ENCODE results near the gene FLNB.

The FLNB gene

DNA sequence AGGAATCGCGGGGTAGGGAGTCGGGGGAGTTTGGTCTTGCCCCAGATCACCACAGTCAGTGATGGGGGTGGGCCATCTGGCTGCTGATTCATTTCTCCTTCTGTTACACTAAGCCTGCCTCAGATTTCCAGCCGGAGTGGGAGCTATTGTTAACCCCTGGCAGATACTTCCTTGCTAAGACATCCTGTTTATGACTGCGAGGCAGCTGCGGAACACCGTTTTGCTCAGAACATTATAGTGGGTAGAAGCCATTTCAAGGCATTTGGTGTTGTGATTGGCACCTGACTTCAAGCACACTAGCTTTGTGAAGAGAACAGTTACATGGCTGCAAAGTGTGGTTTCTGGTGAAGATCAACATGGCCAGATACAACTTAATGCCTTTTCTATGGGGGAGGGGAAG lies 73.8 kb downstream of the FLNB start:
- DNase-seq, result no peak

DNA sequence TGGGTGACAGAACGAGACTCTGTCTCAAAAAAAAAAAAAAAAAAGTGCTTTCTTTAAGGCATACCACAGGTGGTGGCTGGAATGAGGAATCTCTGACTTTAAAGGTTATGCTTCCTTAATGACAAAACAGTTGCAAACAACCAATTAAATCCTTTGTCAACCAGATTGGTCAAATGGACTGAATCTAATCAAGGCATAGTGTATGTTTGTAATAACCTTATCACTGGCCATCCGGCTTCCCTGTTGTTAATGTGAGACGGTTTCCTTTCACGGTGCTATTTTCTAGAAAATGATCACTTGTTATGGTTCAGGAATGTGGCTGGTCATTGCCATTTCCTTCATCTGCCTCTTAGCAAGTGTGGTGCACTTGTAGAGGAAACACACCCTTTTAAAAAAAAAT lies 75.9 kb downstream of the FLNB start:
- no peak for DNase-seq

GRCh38 chr3:58084788-58085543 lies 76.7 kb downstream of the FLNB start:
- no peak for DNase-seq

- DNase-seq, result no peak
Observed at GRCh38 chr3:58085616-58086015, 77.4 kb downstream of the FLNB start.

GRCh38 chr3:58088501-58088900 lies 80.3 kb downstream of the FLNB start:
- DNase-seq, result no peak

- DNase-seq, result no peak
Observed at GRCh38 chr3:58090351-58090750, 82.1 kb downstream of the FLNB start.

DNA sequence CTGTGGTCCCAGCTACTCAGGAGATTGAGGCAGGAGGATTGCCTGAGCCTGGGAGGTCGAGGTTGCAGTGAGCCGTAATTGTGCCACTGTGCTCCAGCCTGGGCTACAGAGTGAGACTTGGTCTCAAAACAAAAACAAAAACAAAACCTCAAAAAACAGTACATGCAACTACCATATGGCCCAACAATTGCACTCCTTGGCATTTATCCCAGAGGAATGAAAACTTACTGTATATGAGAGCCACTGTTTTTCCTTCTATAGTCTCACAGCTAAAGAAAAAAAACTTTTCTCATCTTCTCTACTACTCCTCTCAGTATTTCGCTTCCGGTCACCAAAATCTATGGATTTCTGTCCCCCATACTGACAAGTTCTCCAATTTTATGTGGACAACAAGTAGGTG lies 84.3 kb downstream of the FLNB start:
- DNase-seq, result no peak

- no peak for DNase-seq
Observed at GRCh38 chr3:58093574-58094195, 85.5 kb downstream of the FLNB start.

DNA sequence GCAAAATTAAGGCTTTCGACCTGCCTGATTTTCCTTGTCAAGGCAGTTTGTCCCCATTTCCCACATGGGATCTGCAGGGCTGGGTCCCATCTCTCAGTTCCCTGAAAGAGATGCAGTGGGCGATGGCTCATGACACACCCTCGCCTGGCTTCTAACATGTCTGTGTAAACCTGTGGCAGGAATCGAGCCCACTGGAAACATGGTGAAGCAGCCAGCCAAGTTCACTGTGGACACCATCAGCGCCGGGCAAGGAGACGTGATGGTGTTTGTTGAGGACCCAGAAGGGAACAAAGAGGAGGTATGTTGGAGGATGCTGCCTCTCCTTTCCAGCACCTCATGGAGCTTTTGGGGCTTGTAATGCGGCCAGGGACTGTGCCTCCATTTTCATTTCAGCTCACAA lies 86.4 kb downstream of the FLNB start:
- no peak for DNase-seq

DNA sequence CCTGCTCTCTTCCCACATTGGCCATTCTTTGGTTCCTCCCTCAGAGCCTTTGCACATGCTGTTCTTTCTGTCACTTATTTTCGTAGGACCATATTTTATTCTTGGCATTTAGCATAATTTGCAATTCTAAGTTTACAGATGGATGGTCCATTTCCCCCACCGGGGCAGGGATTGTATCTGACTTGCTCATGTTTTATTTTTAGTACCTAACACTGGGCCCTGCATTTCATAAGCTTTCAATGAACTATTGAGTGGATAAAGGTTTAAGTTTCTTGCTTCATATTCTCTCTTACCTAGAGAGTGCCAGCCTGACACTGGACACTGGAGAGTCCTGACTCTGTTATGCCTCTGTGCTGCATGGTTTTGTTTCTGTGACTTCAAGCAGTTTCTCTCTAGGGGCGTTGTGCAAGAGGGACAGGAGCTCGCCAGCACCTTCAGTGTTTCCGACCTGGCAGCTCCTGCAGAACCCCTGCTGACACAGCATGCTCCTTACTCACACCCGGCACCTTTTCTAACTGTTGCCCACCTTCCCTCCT lies 87.4 kb downstream of the FLNB start:
- DNase-seq, result no peak

DNA sequence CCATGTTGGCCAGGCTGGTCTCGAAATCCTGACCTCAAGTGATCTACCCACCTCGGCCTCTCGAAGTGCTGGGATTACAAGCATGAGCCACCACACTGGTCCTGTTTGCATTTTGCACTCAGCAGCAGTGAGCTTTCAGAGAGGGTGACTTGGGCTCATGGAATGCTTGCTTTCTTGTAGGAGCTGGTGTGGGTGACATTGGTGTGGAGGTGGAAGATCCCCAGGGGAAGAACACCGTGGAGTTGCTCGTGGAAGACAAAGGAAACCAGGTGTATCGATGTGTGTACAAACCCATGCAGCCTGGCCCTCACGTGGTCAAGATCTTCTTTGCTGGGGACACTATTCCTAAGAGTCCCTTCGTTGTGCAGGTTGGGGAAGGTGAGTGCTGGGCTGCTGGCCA lies 90.3 kb downstream of the FLNB start:
- DNase-seq, result no peak

GRCh38 chr3:58099865-58100264 lies 91.6 kb downstream of the FLNB start:
- no peak for DNase-seq

GRCh38 chr3:58101499-58102389 lies 93.5 kb downstream of the FLNB start:
- DNase-seq, result no peak

DNA sequence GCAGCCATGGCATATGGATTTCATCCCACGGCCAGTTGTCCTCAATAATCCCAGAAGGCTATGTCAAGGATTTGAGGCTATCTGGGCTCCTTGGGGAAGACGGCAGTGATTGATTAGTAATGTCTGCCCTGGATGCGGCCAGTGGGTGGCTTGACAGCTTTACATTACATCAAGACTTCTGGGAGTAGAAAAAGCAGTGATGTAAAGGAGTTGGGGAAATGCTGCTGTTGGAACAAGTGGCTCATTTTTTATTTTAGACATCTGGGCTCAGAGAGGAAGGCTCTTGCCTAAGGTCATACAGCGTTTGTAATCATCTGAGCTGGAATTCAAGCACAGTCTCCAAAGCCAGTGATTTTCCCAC lies 94.1 kb downstream of the FLNB start:
- DNase-seq, result no peak

DNA sequence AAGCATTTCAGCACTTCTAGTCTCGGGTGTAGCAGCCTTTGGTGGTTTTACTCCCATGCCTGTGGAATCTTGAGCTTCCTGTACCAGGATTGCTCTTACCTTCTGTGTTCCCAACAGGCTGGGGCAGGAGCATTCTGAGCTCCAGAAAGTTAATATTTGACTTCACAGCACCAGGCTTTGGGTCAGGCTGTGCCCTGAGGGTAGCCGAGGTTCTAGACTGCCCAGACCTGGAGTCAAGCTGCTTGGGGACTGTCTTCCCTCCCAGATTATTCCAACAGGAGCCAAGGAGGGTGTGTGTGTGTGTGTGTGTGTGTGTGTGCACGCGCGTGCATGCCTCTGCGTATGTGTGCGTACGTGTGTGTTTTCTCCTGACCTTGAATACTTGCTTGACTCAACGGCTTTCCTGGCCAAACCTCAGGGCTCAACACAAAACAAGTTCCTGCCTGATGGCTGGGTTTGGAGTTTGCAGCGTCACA lies 94.8 kb downstream of the FLNB start:
- no peak for DNase-seq

GRCh38 chr3:58104151-58104550 lies 95.9 kb downstream of the FLNB start:
- no peak for DNase-seq

DNA sequence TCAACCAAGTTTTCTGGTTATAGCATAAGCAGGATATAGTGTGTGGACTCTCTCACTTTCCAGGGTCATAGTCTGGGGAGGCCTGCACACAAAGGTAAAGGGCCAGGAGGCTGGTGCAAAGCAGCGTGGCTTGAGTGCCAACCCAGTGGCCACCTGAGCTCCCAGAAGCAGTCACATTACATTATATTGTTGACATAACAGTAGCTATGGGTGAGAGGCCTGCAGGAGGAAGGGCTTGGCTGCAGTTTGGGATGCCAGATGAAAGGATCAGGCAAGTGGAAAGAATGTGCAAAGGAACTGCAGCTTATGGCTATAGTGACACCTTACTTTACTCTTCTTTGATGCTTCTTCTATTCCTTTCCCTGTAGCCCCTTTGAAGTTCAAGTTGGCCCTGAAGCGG lies 96.5 kb downstream of the FLNB start:
- DNase-seq, result no peak

DNA sequence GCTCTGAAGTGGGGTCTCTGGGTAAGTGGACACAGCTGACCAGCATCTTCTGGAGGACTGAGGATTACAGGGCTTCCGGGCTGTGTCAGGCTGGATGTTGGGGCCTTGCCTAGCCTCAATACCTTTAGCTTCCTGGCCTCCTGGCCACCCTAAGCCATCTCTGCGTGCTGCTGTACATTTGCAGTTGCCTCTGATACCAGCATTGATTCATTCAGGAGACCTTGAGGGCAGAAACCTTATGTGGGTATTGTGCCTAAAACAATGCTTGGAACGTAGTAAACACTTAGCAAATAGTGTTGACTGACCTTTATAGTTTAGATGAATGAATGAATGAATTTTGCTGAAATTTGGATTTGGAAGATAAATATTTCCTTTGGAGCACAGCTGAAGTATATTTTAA lies 97.0 kb downstream of the FLNB start:
- DNase-seq, result no peak

- no peak for DNase-seq
Observed at GRCh38 chr3:58106061-58106460, 97.8 kb downstream of the FLNB start.

DNA sequence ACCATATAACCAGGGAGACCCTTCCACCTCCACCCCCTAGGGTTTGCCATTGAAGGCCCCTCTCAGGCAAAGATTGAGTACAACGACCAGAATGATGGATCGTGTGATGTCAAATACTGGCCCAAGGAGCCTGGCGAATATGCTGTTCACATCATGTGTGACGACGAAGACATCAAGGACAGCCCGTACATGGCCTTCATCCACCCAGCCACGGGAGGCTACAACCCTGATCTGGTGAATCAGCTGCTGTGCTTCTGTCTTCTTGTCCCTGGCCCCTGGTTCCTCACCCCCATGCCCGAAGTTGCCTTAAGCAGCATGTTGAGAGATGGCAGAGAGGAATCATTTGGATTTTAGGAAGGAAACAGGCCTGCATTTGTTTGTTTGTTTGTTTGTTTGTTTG lies 98.4 kb downstream of the FLNB start:
- DNase-seq, result no peak

DNA sequence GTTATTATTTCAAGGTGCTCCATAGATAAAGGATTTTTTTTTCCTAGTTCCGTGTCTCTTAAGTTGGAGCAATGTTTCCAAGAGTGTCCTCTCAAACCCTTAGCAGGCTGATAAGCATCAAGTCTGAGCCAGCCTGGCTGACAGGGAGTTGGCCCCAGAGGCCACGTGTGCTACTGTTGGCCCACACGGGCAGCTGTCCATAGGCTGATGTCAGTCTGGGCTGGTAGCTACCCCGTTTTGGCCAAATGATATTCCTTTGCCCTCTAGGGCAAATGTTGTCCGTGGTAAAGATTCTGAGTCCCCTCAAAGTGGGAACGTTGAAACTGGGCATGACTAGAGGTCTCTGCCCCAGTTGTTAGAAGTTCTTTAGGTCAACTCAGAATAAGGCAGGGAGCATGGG lies 99.4 kb downstream of the FLNB start:
- no peak for DNase-seq

DNA sequence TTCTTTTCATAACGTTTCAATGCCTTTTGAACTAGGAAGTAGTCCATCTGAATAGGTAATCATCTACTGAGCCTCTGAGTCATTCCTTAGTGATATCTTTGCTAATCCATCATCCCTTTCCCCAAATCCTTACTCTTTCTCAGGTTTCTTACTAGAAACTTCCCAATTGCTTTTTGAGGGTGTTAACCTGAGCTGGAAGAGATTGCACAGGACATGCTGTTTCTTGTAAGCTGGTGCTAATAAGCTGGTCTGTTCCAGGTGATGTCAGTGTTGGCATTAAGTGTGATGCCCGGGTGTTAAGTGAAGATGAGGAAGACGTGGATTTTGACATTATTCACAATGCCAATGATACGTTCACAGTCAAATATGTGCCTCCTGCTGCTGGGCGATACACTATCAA lies 101.5 kb downstream of the FLNB start:
- DNase-seq, result no peak

DNA sequence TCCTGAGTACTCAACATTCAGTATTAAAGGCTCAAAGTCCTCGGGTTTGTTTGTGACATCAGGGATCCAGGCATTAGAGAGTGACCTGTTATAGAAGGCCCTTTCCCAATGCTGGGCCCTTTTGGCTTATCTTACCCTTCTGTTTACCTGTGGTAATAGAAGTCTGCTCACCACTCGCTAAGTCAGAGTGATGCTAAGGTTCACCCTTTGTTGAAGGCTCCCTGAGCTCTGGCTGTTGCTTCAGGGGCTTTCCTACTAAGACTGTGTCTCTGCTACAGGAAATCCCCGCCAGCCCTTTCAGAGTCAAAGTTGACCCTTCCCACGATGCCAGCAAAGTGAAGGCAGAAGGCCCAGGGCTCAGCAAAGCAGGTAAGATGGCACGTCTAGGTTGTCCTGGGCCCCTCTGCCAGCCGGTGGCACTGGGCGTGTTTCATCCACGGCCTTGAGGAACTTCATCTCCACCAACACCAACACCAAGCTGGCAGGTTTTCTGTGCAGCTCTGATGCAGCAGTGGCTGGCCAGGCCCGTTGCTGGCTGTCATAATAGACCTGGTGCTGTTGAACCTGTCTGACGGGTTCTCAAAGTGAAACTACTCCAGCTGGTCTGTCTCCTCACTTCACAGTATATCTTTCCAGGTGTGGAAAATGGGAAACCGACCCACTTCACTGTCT lies 103.4 kb downstream of the FLNB start:
- no peak for DNase-seq
